Right lobe of liver (tissue), 6 donors: ENCODE results near the gene OR9Q1. TPM values are rescaled to one million over a fixed set of nuclear protein-coding genes. Genes with fewer than 3 reads are reported as not detected.

ENCODE experiments used
- ATAC-seq, 4 donors: fragments of 200-7000 bp; cut with Tn5 transposase; one replicate each; pipeline ENCODE4 v1.9.1; 2020; ENCODE audit warnings: mild to moderate bottlenecking in 4 of 4, moderate library complexity in 4 of 4
- DNase-seq, 3 donors: peaks; one replicate each; pipeline ENCODE4 v3.0.0-alpha.2; 2020
- H3K27ac ChIP-seq, 3 donors: fragments of 200-600 bp; one replicate each; pipeline ENCODE4 v1.8.0; 2022
- H3K27me3 ChIP-seq, 2 donors: fragments of 200-600 bp; one replicate each; pipeline ENCODE4 v1.8.0; 2022
- H3K36me3 ChIP-seq, 4 donors: fragments of 200-600 bp; sonication (generic) in 1 of 4; one replicate each; pipeline versions ENCODE4 v1.5.1 to v1.8.0; 2017 to 2022; ENCODE audit warnings: control low read depth in 1 of 4
- H3K4me1 ChIP-seq, 4 donors: fragments of 200-600 bp; sonication (generic) in 1 of 4; one replicate each; pipeline versions ENCODE4 v1.5.1 to v1.8.0; 2017 to 2022; ENCODE audit warnings: control low read depth in 1 of 4
- H3K4me3 ChIP-seq, 3 donors: fragments of 200-600 bp; one replicate each; pipeline ENCODE4 v1.8.0; 2022
- H3K9me3 ChIP-seq, 4 donors: fragments of 200-600 bp; sonication (generic) in 1 of 4; one replicate each; pipeline versions ENCODE4 v1.5.1 to v1.8.0; 2017 to 2022; ENCODE audit warnings: control low read depth in 1 of 4
- POLR2A ChIP-seq: fragments of 450-650 bp; IDR thresholded peaks from one replicate; pipeline ENCODE4 v1.6.1; 2017; ENCODE audit warnings: antibody characterized with exemption, mild to moderate bottlenecking
- WGBS: methylation state at CpG from one replicate; pipeline ENCODE4 v1.1.6; 2018; ENCODE audit warnings: low coverage, low lambda C conversion rate; ENCODE audit not compliant: insufficient coverage; ENCODE audit errors: missing lambda C conversion rate; 5-methylcytosine and 5-hydroxymethylcytosine counted together
- intact Hi-C, 2 donors: fragments of 100-400 bp; cut with DNase I; formaldehyde crosslinking; loops; one replicate each; pipeline versions ENCODE4 v1.11.2 to v1.14.1; 2022
- total RNA-seq, 6 experiments: library from RNA; depleted of rRNA in 2 of 6; stranded (reverse); fragments of >200 nt in 2 of 6; fragmentation: NEBNext Ultra II Directional in 3 of 6; extraction: Animal tissue kit (Norgen Biotek cat#: 25700) in 3 of 6; gene quantifications; one replicate each; pipeline versions ENCODE4 v1.1.0 to v1.2.4, GENCODE V29; 2016 to 2023
- TF ChIP-seq, protein P1 (sequence below), 4 donors: fragments of 200-600 bp in 3 of 4; fragments of 450-650 bp in 1 of 4; IDR thresholded peaks; one replicate each; pipeline versions ENCODE4 v1.5.1 to v1.8.0; 2016 to 2022; ENCODE audit warnings: antibody characterized with exemption in 4 of 4, mild to moderate bottlenecking in 2 of 4
- donor health status: DM: no; HTN: yes; CAD: no.
- donor health status: DM: no; HTN: no; CAD: no.
- donor health status: DM: no; HTN: no; CAD: no.
- donor health status: DM: no; HTN: yes; CAD: no.
- donor health status: DM: no; HTN: yes; CAD: no.

Gene OR9Q1
- total RNA-seq, 6 experiments from 2014 or later, result not detected

DNA sequence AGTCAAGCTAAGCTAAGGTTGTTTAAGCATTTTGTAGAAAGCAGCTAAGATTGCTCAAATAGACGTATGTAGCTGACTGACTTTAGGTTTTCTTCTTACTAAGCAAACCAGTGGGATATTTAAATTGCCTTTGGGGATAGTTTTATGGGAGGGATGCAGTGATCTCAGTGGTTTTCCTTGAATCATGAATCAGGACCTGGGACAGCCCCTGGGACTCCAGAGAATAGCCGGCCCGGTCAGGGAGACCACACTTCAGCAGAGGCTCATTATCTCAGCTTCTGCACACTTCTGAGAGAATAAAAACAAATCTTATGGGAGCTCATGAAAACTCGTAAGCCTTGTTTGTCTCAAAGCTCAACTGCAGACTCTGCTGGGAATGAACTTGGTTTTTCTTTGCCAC lies 101.8 kb downstream of the OR9Q1 start, which contains the start of gene OR9I1:
Gene OR9I1, minus strand, starts transcription at position 62 of the 400 bp plus-strand sequence. CDS start 6,086 bp downstream, outside the sequence.
- no peak for DNase-seq
- H3K36me3 ChIP-seq, result no peaks in the 10 kb centered on the region
- WGBS, result 42% methylated on average over 4 of the region's 4 CpGs
- no peak within 1 kb of the TSS for H3K4me3 ChIP-seq
- TF ChIP-seq POLR2A, result no peak
- TF ChIP-seq, protein P1, sequence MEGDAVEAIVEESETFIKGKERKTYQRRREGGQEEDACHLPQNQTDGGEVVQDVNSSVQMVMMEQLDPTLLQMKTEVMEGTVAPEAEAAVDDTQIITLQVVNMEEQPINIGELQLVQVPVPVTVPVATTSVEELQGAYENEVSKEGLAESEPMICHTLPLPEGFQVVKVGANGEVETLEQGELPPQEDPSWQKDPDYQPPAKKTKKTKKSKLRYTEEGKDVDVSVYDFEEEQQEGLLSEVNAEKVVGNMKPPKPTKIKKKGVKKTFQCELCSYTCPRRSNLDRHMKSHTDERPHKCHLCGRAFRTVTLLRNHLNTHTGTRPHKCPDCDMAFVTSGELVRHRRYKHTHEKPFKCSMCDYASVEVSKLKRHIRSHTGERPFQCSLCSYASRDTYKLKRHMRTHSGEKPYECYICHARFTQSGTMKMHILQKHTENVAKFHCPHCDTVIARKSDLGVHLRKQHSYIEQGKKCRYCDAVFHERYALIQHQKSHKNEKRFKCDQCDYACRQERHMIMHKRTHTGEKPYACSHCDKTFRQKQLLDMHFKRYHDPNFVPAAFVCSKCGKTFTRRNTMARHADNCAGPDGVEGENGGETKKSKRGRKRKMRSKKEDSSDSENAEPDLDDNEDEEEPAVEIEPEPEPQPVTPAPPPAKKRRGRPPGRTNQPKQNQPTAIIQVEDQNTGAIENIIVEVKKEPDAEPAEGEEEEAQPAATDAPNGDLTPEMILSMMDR (IDR thresholded peaks at IDR 0.05), result no peak
- H3K9me3 ChIP-seq, result no peaks in the 10 kb centered on the region
- intact Hi-C loops, result no loop called here
- no peak for ATAC-seq
- no peak within 1 kb of the TSS for H3K27ac ChIP-seq
- H3K4me1 ChIP-seq, result no peaks in the 10 kb centered on the region
- no peaks in the 10 kb centered on the region for H3K27me3 ChIP-seq

- TF ChIP-seq POLR2A, result no peak
- TF ChIP-seq, protein P1 (IDR thresholded peaks at IDR 0.05), result no peak
- H3K4me3 ChIP-seq, result no peak overlapping the region
- H3K27ac ChIP-seq, result no peak overlapping the region
- intact Hi-C loops, result no loop called here
- H3K27me3 ChIP-seq, result no peaks in the 10 kb centered on the region
- ATAC-seq, result no peak
- H3K4me1 ChIP-seq, result no peaks in the 10 kb centered on the region
- no peak for DNase-seq
- no peaks in the 10 kb centered on the region for H3K9me3 ChIP-seq
- no peaks in the 10 kb centered on the region for H3K36me3 ChIP-seq
Measured at GRCh38 chr11:58127350-58127749, 103.7 kb downstream of the OR9Q1 start.

DNA sequence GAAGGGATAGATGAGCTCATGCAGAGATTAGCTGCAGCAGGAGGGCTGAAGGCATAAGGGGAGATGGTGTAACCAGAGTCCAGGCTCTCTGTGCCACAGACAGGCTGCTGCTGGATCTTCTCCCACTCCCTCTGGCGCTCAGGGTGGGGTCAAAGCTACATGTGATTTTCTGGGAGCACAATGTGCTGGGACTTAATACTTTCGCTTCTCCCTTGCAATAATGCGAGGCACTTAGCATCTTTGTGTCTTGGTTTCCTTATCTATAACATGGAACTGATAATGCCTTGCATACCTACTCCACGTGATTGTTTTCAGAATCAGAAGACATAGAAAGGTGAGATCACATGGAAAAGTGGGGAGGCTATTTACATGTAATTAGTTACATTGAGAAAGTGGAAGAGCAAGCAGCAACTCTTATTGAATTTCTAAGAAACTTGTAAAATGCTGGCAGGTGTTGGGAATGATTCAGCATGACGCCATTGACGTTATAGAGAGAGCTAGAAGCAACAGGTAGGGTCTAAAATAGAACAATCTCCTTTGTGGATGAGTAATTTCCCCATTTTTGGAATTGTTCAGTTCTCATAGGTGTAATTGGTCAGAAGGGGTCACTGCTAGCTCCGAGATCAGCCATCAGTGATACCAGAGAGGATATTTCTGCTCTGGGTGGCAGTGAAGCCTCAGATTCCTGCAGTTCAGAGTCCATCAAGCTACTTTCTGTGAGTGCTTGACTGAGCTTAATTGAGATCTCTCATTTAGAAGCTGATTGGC lies 109.8 kb downstream of the OR9Q1 start:
- Histone ChIP-seq H3K36me3 (no peaks in the 10 kb centered on the region), H3K4me3 (no peak overlapping the region), H3K27ac (no peak overlapping the region), H3K9me3 (no peaks in the 10 kb centered on the region), H3K4me1 (no peaks in the 10 kb centered on the region), H3K27me3 (no peaks in the 10 kb centered on the region)
- intact Hi-C loops, result no loop called here
- WGBS, result 33% methylated on average over 7 of the region's 7 CpGs
- DNase-seq, result no peak
- TF ChIP-seq POLR2A, result no peak
- TF ChIP-seq, protein P1 (IDR thresholded peaks at IDR 0.05), result no peak
- ATAC-seq, result no peak

DNA sequence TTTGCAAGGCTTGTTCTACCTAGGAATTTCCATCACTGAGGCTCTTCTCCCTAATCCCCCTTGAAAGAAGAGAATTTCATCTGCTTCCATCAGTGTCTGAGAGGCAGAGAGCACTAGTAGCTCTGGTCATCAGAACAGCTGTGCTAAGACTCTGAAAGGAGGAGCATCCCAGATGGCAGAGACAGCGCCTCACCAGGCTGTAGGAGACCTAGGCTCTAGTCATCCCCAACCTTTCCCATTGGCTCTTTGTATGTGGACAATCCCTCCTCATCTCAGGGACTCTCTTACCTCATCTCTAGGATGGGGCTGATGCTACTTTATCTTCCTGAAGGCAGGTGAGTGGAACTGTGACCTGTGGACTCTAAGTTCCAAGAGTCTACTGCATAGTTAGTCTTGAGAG lies 110.5 kb downstream of the OR9Q1 start:
- ATAC-seq, result peak in 1 of 4 donors; percentile 24
- TF ChIP-seq, protein P1 (IDR thresholded peaks at IDR 0.05), result no peak
- TF ChIP-seq POLR2A, result no peak
- no peaks in the 10 kb centered on the region for H3K9me3 ChIP-seq
- 60% methylated on average over 1 of the region's 1 CpG for WGBS
- no peak overlapping the region for H3K27ac ChIP-seq
- no peaks in the 10 kb centered on the region for H3K27me3 ChIP-seq
- intact Hi-C loops, result no loop called here
- DNase-seq, result no peak
- H3K36me3 ChIP-seq, result no peaks in the 10 kb centered on the region
- H3K4me1 ChIP-seq, result no peaks in the 10 kb centered on the region
- no peak overlapping the region for H3K4me3 ChIP-seq
